ENCODE results near the gene ACTMAP. TPM values are rescaled to one million over a fixed set of nuclear protein-coding genes. Genes with fewer than 3 reads are reported as not detected.

ACTMAP gene
- total RNA-seq, 1 donor from 2014 or later = 2.2 TPM

Small RNA genes within 50 kb of the gene (small RNA-seq; reads per million reads assigned to genes)
- not detected for gene RNU6-195P

Other genes starting within 250 kb of the ACTMAP start
- gene SHKBP1, start 173.6 kb downstream of the ACTMAP start, total RNA-seq = 51.6 TPM
- 983 TPM for gene LTBP4, start 149.1 kb downstream of the ACTMAP start, total RNA-seq
- 66.0 TPM for gene NUMBL, start 59.8 kb downstream of the ACTMAP start, total RNA-seq
- gene COQ8B, start 33.6 kb downstream of the ACTMAP start, total RNA-seq = 51.1 TPM
- 92.6 TPM for gene ITPKC, start 33.4 kb downstream of the ACTMAP start, total RNA-seq
- 72.7 TPM for gene SNRPA, start 726 bp upstream of the ACTMAP start, total RNA-seq
- 11.0 TPM for gene MIA, start 25.0 kb upstream of the ACTMAP start, total RNA-seq
- 22.3 TPM for gene RAB4B, start 27.8 kb upstream of the ACTMAP start, total RNA-seq
- gene EGLN2, start 48.7 kb upstream of the ACTMAP start, total RNA-seq = 76.9 TPM
- 2.0 TPM for gene CYP2A6, start 100.0 kb upstream of the ACTMAP start, total RNA-seq
- gene CYP2A7, start 131.8 kb upstream of the ACTMAP start, total RNA-seq = 4.9 TPM
- gene CYP2B6, start 240.8 kb upstream of the ACTMAP start, total RNA-seq = not detected

Data from vagina (tissue), 1 donor.